ENCODE measurements around the gene TAF5L. TPM values are rescaled to one million over a fixed set of nuclear protein-coding genes. Genes with fewer than 3 reads are reported as not detected.

Gene TAF5L
- total RNA-seq, 1 donor from 2014 or later = 8.5 TPM

- no peaks in the 10 kb centered on the region for H3K36me3 Mint-ChIP-seq
These were observed 5.0 kb downstream of the TAF5L start for GRCh38 chr1:229620876-229621275.

GRCh38 chr1:229619614-229620013, 6.3 kb downstream of the TAF5L start:
- no peak for DNase-seq (ENCODE audit: low spot score)
- no peak for TF ChIP-seq EZH2phosphoT487 (IDR thresholded peaks at IDR 0.05)
- no peak for TF ChIP-seq CTCF (IDR thresholded peaks at IDR 0.05)
- TF ChIP-seq EZH2 (IDR thresholded peaks at IDR 0.05) = no peak
- no peaks in the 10 kb centered on the region for H3K9me3 ChIP-seq (ENCODE audit: low read depth)
- Mint-ChIP-seq H3K36me3 (no peaks in the 10 kb centered on the region), H3K9me3 (no peaks in the 10 kb centered on the region), H3K27ac (no peak overlapping the region), H3K27me3 (ENCODE audit: insufficient read depth, low read depth) (no peaks in the 10 kb centered on the region), H3K4me3 (no peak overlapping the region), H3K4me1 (peaks cover 6% of the 10 kb centered on the region)
- H3K4me3 ChIP-seq = no peak overlapping the region
- no peak overlapping the region for H3K4me2 ChIP-seq
- peaks cover 42% of the 10 kb centered on the region for H4K20me1 ChIP-seq (ENCODE audit: low read depth)
- H2AFZ ChIP-seq (replicated peaks) = no peak overlapping the region
- no peak overlapping the region for H3K27ac ChIP-seq
- H3F3A ChIP-seq (ENCODE audit: low read depth) = peaks cover under 1% of the 10 kb centered on the region
- H3K27me3 ChIP-seq = no peaks in the 10 kb centered on the region
- H3K9ac ChIP-seq = no peak overlapping the region
- H3K4me1 ChIP-seq = peaks cover 4% of the 10 kb centered on the region
- peaks cover 96% of the 10 kb centered on the region for H3K79me2 ChIP-seq (ENCODE audit: low read depth)
- H3K36me3 ChIP-seq = no peaks in the 10 kb centered on the region

More at GRCh38 chr1:229620876-229621275, 5.0 kb downstream of the TAF5L start:
- H3K27ac ChIP-seq = no peak overlapping the region
- H3K27me3 ChIP-seq = no peaks in the 10 kb centered on the region
- H3K9me3 Mint-ChIP-seq = no peaks in the 10 kb centered on the region
- H3K4me3 Mint-ChIP-seq = no peak overlapping the region
- DNase-seq (ENCODE audit: low spot score) = no peak
- H3K79me2 ChIP-seq (ENCODE audit: low read depth) = peaks cover 92% of the 10 kb centered on the region
- H3K4me1 ChIP-seq = peaks cover 7% of the 10 kb centered on the region
- H3K9ac ChIP-seq = no peak overlapping the region
- H3K36me3 ChIP-seq = no peaks in the 10 kb centered on the region
- H2AFZ ChIP-seq (replicated peaks) = no peak overlapping the region
- TF ChIP-seq CTCF (IDR thresholded peaks at IDR 0.05) = no peak
- no peak for TF ChIP-seq EZH2phosphoT487 (IDR thresholded peaks at IDR 0.05)
- TF ChIP-seq EZH2 (IDR thresholded peaks at IDR 0.05) = no peak
- no peak overlapping the region for H3K27ac Mint-ChIP-seq
- no peak overlapping the region for H3K4me2 ChIP-seq
- H3K9me3 ChIP-seq (ENCODE audit: low read depth) = no peaks in the 10 kb centered on the region
- H3K27me3 Mint-ChIP-seq (ENCODE audit: insufficient read depth, low read depth) = peaks cover 2% of the 10 kb centered on the region
- peaks cover 49% of the 10 kb centered on the region for H4K20me1 ChIP-seq (ENCODE audit: low read depth)
- peaks cover 9% of the 10 kb centered on the region for H3F3A ChIP-seq (ENCODE audit: low read depth)
- peaks cover 12% of the 10 kb centered on the region for H3K4me1 Mint-ChIP-seq
- H3K4me3 ChIP-seq = no peak overlapping the region

GRCh38 chr1:229619002-229619401, 6.9 kb downstream of the TAF5L start:
- no peaks in the 10 kb centered on the region for H3K9me3 Mint-ChIP-seq
- no peak overlapping the region for H3K27ac Mint-ChIP-seq
- H3K4me1 ChIP-seq = no peaks in the 10 kb centered on the region
- no peak overlapping the region for H3K4me3 Mint-ChIP-seq
- no peaks in the 10 kb centered on the region for H3K27me3 ChIP-seq
- no peak overlapping the region for H3K4me2 ChIP-seq
- no peak overlapping the region for H2AFZ ChIP-seq (replicated peaks)
- H3K79me2 ChIP-seq (ENCODE audit: low read depth) = peaks cover 95% of the 10 kb centered on the region
- H3K36me3 ChIP-seq = no peaks in the 10 kb centered on the region
- H3F3A ChIP-seq (ENCODE audit: low read depth) = no peaks in the 10 kb centered on the region
- no peak for DNase-seq (ENCODE audit: low spot score)
- H3K9me3 ChIP-seq (ENCODE audit: low read depth) = no peaks in the 10 kb centered on the region
- no peak overlapping the region for H3K27ac ChIP-seq
- H4K20me1 ChIP-seq (ENCODE audit: low read depth) = peaks cover 36% of the 10 kb centered on the region
- TF ChIP-seq EZH2phosphoT487 (IDR thresholded peaks at IDR 0.05) (no peak), CTCF (IDR thresholded peaks at IDR 0.05) (no peak), EZH2 (IDR thresholded peaks at IDR 0.05) (no peak)
- no peaks in the 10 kb centered on the region for H3K36me3 Mint-ChIP-seq
- no peaks in the 10 kb centered on the region for H3K27me3 Mint-ChIP-seq (ENCODE audit: insufficient read depth, low read depth)
- no peak overlapping the region for H3K9ac ChIP-seq
- peaks cover 2% of the 10 kb centered on the region for H3K4me1 Mint-ChIP-seq
- H3K4me3 ChIP-seq = no peak overlapping the region
